ENCODE data around the gene SIX4.

GRCh38 chr14:60700598-60700997, 23.6 kb downstream of the SIX4 start:
- TF ChIP-seq CTCF (IDR thresholded peaks at IDR 0.05) = no peak
- TF ChIP-seq POLR2AphosphoS5 (IDR thresholded peaks at IDR 0.05) = no peak
- TF ChIP-seq POLR2A (IDR thresholded peaks at IDR 0.05) = no peak

Measured in stomach (tissue), 4 donors.